Sigmoid colon (tissue), 4 donors: Measurements from ENCODE around the gene CLTCL1.

Source experiments
- CTCF ChIP-seq, 4 experiments: fragments of 450-650 bp in 3 of 4; fragments of 200-600 bp in 1 of 4; IDR thresholded peaks; one replicate each; pipeline ENCODE4 v1.5.1; 2016 to 2019; ENCODE audit warnings: antibody characterized with exemption in 4 of 4, mild to moderate bottlenecking in 3 of 4, moderate library complexity in 2 of 4
- POLR2AphosphoS5 ChIP-seq, 4 donors: sonication (generic); formaldehyde crosslinking; IDR thresholded peaks; one replicate each; pipeline ENCODE4 v1.6.1; 2017; ENCODE audit warnings: antibody characterized with exemption in 4 of 4

- TF ChIP-seq CTCF (IDR thresholded peaks at IDR 0.05) (no peak), POLR2AphosphoS5 (IDR thresholded peaks at IDR 0.05) (no peak)
Measured at GRCh38 chr22:19244600-19245352, 46.7 kb downstream of the CLTCL1 start.
